ENCODE data around the gene ACIN1. TPM values are rescaled to one million over a fixed set of nuclear protein-coding genes. Genes with fewer than 3 reads are reported as not detected.

The ACIN1 gene
- total and polyA plus RNA-seq, 2 of the 8 experiments (the other 6 are each of a cell fraction or from before 2014, with no cell fraction given) = 132 to 233 TPM

GRCh38 chr14:23078692-23079116 is 16.2 kb downstream of the ACIN1 start (continued):
- TF ChIP-seq RXRA (IDR thresholded peaks at IDR 0.05; ENCODE audit: insufficient read depth, low read depth, low read length) = no peak
- no peak for TF ChIP-seq CTBP2 (IDR thresholded peaks at IDR 0.05; ENCODE audit: borderline replicate concordance, insufficient read depth, insufficient read length, low read length)
- TF ChIP-seq KDM4A (IDR thresholded peaks at IDR 0.05; ENCODE audit: low read depth, low read length, severe bottlenecking) = no peak
